BLaER1 (cell line): ENCODE measurements around the gene FBP1.
"Not testable (repeated sequence)": the region's sequence is repeated elsewhere in the genome, so short reads cannot be mapped to it uniquely, and the experiment has no call there.

ENCODE experiments used
- H3K27ac ChIP-seq: shearing (Covaris generic); formaldehyde crosslinking; 2 replicates; pipeline ENCODE4 v1.8.1; 2022
- H3K27me3 ChIP-seq: shearing (Covaris generic); formaldehyde crosslinking; 2 replicates; pipeline ENCODE4 v1.8.1; 2022
- H3K36me3 ChIP-seq: shearing (Covaris generic); formaldehyde crosslinking; 2 replicates; pipeline ENCODE4 v1.8.1; 2022
- H3K4me1 ChIP-seq: shearing (Covaris generic); formaldehyde crosslinking; 2 replicates; pipeline ENCODE4 v1.8.1; 2022
- H3K4me2 ChIP-seq: shearing (Covaris generic); formaldehyde crosslinking; 2 replicates; pipeline ENCODE4 v1.8.1; 2022
- H3K4me3 ChIP-seq: shearing (Covaris generic); formaldehyde crosslinking; 2 replicates; pipeline ENCODE4 v1.8.1; 2022
- H3K9ac ChIP-seq: shearing (Covaris generic); formaldehyde crosslinking; 2 replicates; pipeline ENCODE4 v1.8.1; 2022
- H3K9me3 ChIP-seq: shearing (Covaris generic); formaldehyde crosslinking; 2 replicates; pipeline ENCODE4 v1.8.1; 2022
- H4K20me1 ChIP-seq: shearing (Covaris generic); formaldehyde crosslinking; 2 replicates; pipeline ENCODE4 v1.8.1; 2022
- Cebpa-rat ChIP-seq: shearing (Covaris generic); IDR thresholded peaks from 2 replicates; pipeline ENCODE4 v1.8.1; 2022

Gene FBP1

GRCh38 chr9:94566550-94566949 lies 72.8 kb downstream of the FBP1 start:
- no peak for TF ChIP-seq Cebpa-rat
- no peak overlapping the region for H3K9ac ChIP-seq
- H3K27ac ChIP-seq: no peak overlapping the region
- no peaks in the 10 kb centered on the region for H3K9me3 ChIP-seq
- no peaks in the 10 kb centered on the region for H3K27me3 ChIP-seq
- no peaks in the 10 kb centered on the region for H3K36me3 ChIP-seq
- H3K4me2 ChIP-seq: no peak overlapping the region
- H3K4me1 ChIP-seq: no peaks in the 10 kb centered on the region
- H4K20me1 ChIP-seq: no peaks in the 10 kb centered on the region
- no peak overlapping the region for H3K4me3 ChIP-seq

- H3K27ac ChIP-seq, H3K4me3 ChIP-seq, H3K4me2 ChIP-seq, H3K27me3 ChIP-seq, H3K4me1 ChIP-seq, H3K9me3 ChIP-seq, H4K20me1 ChIP-seq, H3K9ac ChIP-seq, H3K36me3 ChIP-seq: not testable (repeated sequence)
Measured at GRCh38 chr9:94564279-94564678, 75.0 kb downstream of the FBP1 start.

GRCh38 chr9:94563548-94563947 lies 75.8 kb downstream of the FBP1 start:
- no peak overlapping the region for H3K4me3 ChIP-seq
- no peak for TF ChIP-seq Cebpa-rat
- H3K9me3 ChIP-seq: no peaks in the 10 kb centered on the region
- H3K4me1 ChIP-seq: no peaks in the 10 kb centered on the region
- no peak overlapping the region for H3K27ac ChIP-seq
- no peak overlapping the region for H3K9ac ChIP-seq
- H4K20me1 ChIP-seq: no peaks in the 10 kb centered on the region
- H3K27me3 ChIP-seq: no peaks in the 10 kb centered on the region
- no peaks in the 10 kb centered on the region for H3K36me3 ChIP-seq
- H3K4me2 ChIP-seq: no peak overlapping the region

- no peak overlapping the region for H3K4me2 ChIP-seq
- H4K20me1 ChIP-seq: no peaks in the 10 kb centered on the region
Measured at GRCh38 chr9:94560237-94560636, 79.1 kb downstream of the FBP1 start.

GRCh38 chr9:94557376-94557775 lies 81.9 kb downstream of the FBP1 start:
- H3K4me3 ChIP-seq: no peak overlapping the region
- H3K36me3 ChIP-seq: no peaks in the 10 kb centered on the region
- H3K9ac ChIP-seq: no peak overlapping the region
- H3K27me3 ChIP-seq: no peaks in the 10 kb centered on the region
- no peak overlapping the region for H3K4me2 ChIP-seq
- H3K4me1 ChIP-seq: no peaks in the 10 kb centered on the region
- H3K9me3 ChIP-seq: no peaks in the 10 kb centered on the region
- no peak overlapping the region for H3K27ac ChIP-seq
- H4K20me1 ChIP-seq: no peaks in the 10 kb centered on the region
- TF ChIP-seq Cebpa-rat: no peak

More at GRCh38 chr9:94560237-94560636, 79.1 kb downstream of the FBP1 start:
- Histone ChIP-seq H3K27me3 (no peaks in the 10 kb centered on the region), H3K4me3 (no peak overlapping the region), H3K27ac (no peak overlapping the region), H3K36me3 (no peaks in the 10 kb centered on the region), H3K4me1 (no peaks in the 10 kb centered on the region), H3K9me3 (no peaks in the 10 kb centered on the region), H3K9ac (no peak overlapping the region)
- no peak for TF ChIP-seq Cebpa-rat

- Histone ChIP-seq H3K4me3 (no peak within 1 kb of the TSS), H3K4me1 (no peaks in the 10 kb centered on the region), H4K20me1 (no peaks in the 10 kb centered on the region), H3K27me3 (no peaks in the 10 kb centered on the region), H3K4me2 (no peak within 1 kb of the TSS), H3K36me3 (no peaks in the 10 kb centered on the region), H3K9ac (no peak within 1 kb of the TSS), H3K9me3 (no peaks in the 10 kb centered on the region), H3K27ac (no peak within 1 kb of the TSS)
- TF ChIP-seq Cebpa-rat: no peak
Measured at GRCh38 chr9:94554439-94555331, 84.6 kb downstream of the FBP1 start, which contains the start of gene PCAT7. Gene PCAT7 (plus strand): TSS chr9:94555083.

- no peaks in the 10 kb centered on the region for H3K27me3 ChIP-seq
- H3K27ac ChIP-seq: no peak overlapping the region
- TF ChIP-seq Cebpa-rat: no peak
- no peaks in the 10 kb centered on the region for H4K20me1 ChIP-seq
- H3K4me3 ChIP-seq: no peak overlapping the region
- no peaks in the 10 kb centered on the region for H3K36me3 ChIP-seq
- H3K9me3 ChIP-seq: no peaks in the 10 kb centered on the region
- H3K4me2 ChIP-seq: no peak overlapping the region
- H3K9ac ChIP-seq: no peak overlapping the region
- H3K4me1 ChIP-seq: no peaks in the 10 kb centered on the region
Measured at GRCh38 chr9:94554078-94554438, 85.3 kb downstream of the FBP1 start.
